ENCODE measurements around the gene KCNT1.

Gene KCNT1

DNA sequence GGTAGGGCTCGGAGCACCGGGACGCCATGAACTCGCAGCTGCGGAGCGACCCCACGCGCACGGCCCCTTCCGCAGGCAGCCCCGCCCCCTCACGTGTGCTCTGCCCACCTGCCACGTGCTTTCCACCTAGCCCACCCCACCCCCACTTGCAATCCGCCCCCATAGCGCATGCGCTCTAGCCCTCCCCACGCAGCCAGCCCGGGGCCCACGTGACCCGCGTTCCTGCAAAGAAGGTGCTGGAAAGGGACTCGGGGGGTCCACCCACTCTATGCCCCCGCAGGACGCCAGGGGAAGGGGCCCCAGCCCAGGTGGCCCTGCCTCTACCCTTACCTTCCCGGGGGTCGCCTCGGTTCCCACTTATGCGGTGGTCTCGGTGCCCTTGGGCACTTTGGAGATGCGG, 2.5 kb upstream of the KCNT1 start, which contains the start of gene SOHLH1:
SOHLH1 (minus strand) TSS at position 42 of the 400 bp plus-strand sequence; CDS start at position 28, 14 bp downstream.
- no peak for DNase-seq (ENCODE audit: low spot score)

DNA sequence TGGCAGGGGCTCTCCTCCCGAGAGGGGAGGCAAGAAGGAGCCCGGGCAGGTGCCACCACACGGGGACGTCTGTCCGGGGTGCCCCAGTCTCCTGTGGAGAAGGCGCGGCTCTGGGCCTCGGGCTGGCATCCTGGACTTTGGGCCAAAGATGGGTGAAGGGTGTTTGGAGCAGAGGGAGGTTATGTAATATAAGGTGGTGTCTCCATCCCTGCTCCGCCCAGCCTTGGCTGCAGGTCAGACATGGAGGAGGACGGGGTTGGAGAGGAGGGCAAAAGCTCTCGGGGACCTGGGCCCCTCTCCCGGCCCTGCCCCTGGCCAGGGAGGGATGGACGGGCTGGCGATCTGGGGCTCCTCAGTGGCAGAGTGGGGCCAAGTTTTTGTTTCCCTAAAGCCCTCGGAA, 1.5 kb upstream of the KCNT1 start:
- DNase-seq (ENCODE audit: low spot score): no peak

DNA sequence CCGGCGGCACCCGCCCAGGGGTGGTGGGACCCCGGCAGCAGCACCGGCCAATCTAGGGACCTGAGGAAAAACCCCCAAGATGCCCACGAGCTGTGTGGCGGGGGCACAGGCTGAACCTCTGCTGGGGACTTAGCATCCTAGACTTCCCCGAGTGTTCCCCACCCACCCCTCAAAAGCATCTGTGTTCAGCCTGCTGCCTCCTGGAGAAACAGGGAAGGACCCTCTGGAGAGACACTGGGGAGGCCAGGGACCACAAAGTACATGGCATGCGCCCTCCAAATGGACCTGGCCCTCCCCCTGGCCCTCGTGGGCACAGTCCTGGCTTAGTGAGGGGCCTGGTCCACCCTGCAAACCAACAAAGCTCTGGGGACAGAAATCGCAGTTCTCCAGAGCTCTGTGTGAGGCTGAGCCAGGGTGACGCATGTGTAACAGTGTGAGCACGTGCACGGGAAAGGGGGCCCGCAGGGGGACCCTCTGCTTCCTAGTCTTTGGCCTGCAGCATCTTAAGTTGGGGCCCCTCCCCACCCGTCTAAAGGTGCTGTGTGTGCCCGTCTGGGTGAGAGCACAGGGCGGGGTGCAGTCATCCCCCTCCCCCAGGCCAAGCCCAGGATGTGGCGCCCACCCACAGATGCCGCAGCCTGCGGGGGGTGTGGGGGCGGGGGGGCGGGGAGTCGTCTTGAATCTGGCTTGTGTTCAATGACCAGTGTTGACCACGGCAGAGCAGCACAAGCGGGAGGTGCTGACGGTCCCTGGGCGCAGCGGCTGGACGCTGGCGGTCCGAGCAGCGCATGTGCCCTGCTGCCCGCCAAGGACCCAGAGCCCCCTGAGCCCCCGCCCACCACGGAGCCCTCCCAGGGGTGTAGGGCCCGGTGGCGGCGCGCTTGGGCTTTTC, 672 bp upstream of the KCNT1 start:
- DNase-seq (ENCODE audit: low spot score): no peak

DNA sequence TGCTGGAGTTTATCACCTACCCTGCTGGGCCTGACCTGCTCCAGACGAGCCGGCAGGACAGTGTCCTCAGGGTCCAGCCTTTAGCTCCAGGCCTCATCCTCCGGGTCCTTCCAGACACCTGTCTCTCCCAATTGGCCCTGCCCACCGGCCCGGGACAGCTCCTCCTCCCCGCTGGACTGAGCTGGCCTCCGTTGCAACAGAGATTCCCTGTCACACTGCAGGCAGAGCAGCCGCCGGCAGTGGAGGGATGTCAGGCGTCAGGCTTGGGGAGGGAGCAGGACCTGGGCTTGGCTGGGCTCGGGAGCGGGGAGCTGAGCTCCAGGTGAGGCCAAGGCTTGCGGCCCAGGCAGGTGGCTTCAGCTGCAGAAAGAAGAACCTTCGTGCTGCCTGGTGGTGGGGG, 1.7 kb downstream of the KCNT1 start:
- no peak for DNase-seq (ENCODE audit: low spot score)

GRCh38 chr9:135704483-135704882, 2.5 kb downstream of the KCNT1 start:
- no peak for DNase-seq (ENCODE audit: low spot score)

- DNase-seq (ENCODE audit: low spot score): no peak
These were observed 3.4 kb downstream of the KCNT1 start for GRCh38 chr9:135705376-135705775.

- DNase-seq (ENCODE audit: low spot score): no peak
These were observed 4.3 kb downstream of the KCNT1 start for GRCh38 chr9:135706288-135706687.

DNA sequence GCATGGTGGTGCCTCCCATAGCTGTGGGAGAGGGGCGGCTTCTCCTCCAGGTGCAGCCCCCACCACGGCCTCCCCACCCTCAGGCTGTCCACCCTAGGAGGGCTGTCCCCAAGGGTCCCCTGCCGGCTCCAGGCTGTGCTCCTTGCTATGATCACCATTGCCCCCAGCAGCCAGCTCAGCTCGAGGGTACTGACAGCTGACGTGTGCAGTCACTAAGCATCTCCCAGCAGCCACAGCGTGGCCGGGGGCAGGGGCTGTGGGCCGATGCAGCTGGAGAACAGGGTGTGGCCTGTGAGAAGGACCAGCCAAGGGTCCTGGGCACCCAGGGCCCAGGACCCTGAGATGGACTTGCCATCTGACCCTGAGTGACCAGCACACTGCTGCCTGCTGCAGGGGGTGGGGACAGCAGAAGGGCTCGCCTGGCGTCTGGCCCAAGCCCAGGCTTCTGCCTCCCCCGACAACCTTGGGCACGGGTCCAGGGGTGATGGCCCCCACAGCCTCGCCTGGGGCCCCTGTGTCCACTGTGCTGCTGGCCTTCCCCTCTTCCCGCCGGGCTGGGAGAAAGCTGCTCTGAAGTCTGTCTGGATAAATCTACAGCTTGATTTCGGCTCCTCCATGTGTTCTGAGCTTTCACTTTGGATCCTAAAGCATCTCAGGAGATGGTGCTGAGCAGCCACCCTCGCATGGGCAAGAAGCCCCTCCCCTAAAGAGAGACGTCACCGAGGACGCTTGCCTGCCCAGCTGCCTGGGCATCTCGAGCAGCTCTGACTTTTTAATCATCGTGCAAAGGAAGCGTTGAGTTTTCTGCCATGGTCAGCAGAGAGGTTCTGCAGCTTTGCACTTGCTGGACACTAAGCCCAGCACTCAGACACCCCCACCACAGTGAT, 5.5 kb downstream of the KCNT1 start:
- no peak for DNase-seq (ENCODE audit: low spot score)

DNA sequence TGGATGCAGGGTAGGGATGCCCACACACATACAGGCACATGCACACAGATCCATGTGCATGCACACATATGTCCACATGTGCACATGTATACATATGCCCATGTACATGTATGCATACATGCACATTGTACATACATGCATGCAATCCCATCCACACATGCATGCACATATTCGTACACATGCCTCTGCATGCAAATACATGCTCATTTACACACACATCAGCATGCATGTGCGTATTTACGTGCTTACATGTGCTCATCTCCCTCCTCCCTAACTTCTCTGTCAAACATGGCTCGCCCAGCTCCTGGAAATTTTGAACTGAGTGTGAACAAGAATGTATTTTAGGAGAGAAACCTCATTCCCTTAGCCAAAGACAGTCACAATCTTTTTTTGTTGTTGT, 6.2 kb downstream of the KCNT1 start:
- no peak for DNase-seq (ENCODE audit: low spot score)

GRCh38 chr9:135711391-135711790, 9.4 kb downstream of the KCNT1 start:
- no peak for DNase-seq (ENCODE audit: low spot score)

DNA sequence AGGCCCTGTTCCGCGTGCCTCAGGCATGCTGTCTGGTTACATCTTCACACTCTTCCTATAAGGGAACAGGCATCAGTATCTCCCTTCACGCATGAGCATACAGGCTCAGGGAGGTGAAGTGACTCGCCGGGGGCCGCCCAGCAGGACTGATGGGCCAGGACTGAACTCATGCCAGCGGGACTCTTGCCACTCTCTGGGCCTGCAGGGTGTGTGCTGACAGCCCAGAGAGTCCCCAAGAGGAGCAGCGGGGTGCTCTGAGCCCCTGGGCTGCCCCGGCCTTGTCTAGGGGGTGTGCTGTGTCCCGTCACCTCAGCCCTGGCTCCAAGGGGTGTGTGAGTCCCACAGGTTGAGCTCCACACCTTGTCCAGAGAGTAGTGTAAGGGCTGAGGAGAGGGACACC, 9.9 kb downstream of the KCNT1 start:
- no peak for DNase-seq (ENCODE audit: low spot score)

DNA sequence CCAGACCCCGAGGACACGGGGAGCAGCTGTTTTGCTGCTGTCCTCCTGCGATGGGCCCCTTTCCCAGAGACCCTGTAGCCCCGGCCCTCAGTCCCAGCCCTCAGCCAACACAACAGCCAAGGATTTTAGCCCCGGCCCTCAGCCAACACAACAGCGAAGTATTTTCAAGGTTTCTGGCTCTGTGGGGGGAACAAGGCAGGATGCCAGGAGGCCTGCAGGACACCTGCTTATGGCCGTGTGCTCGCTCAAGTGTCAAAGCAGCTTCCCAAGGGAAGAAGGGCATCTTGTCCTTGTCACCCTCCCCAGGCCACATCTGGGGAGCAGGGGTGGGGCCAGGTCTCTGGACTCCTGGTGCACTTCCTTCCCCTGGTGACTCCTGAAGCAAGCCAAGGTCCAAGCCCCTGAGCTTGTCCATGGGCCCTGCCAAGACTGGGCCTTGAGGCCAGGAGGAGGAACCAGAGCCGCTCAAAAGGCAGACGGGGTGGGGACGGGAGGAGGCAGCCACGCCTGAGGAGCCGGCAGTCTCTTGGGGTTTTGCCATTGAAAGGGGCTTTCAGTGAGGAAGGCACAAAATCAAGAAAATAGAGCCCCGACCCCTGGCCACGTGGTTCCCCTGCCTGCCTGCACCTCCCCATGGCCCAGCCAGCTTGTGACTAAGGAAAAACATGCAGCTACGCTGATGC, 10.8 kb downstream of the KCNT1 start:
- DNase-seq (ENCODE audit: low spot score): no peak

- DNase-seq (ENCODE audit: low spot score): peak; percentile 36
These were observed 12.5 kb downstream of the KCNT1 start for GRCh38 chr9:135714242-135715055.

DNA sequence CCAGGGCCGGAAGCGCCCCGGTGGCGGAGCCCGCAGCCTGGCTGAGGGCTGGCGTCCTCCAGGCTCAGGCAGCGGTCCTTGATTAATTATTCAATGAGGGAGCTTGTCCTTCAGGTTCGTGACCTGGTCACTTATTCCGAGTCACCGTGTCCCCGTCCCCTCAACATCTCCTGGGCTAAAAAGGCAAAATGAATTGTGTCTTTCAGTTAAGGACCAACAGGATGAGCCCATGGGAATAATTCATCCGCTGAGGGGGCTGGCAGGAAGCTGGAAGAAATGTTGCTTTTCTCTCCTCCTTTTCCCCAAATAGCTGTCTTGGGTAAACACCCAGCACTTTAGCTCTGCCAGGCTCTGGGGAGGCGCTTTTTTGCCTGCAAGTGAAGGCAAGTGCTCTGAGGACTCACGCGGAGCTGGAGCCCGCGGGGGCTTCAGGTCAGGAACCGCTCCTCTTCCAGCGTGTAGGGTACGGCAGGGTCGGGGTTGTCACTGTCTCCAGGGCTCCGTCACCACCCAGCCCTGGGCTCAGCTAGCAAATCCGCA, 13.1 kb downstream of the KCNT1 start:
- no peak for DNase-seq (ENCODE audit: low spot score)

- no peak for DNase-seq (ENCODE audit: low spot score)
These were observed 14.1 kb downstream of the KCNT1 start for GRCh38 chr9:135716045-135716444.

DNA sequence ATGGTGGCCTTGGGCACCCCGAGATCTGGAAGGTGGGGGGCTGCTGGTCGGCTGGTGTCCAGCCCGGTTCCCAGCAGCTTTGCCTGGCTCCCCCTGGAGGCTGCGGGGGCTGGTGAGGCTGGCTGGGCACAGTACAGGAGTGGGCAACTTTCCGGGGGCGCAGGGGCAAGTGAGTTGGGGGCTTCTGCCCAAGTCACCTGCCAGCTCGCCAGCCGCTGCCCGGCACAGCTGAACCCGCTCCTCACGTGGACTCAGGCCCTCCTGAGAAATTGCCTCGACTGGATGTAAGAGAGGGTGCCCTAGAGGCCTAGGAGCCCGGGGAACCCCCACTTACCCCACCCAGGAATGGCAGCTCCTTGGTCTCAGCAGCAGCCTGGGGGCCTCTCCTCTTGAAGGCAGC, 15.4 kb downstream of the KCNT1 start:
- DNase-seq (ENCODE audit: low spot score): no peak

DNA sequence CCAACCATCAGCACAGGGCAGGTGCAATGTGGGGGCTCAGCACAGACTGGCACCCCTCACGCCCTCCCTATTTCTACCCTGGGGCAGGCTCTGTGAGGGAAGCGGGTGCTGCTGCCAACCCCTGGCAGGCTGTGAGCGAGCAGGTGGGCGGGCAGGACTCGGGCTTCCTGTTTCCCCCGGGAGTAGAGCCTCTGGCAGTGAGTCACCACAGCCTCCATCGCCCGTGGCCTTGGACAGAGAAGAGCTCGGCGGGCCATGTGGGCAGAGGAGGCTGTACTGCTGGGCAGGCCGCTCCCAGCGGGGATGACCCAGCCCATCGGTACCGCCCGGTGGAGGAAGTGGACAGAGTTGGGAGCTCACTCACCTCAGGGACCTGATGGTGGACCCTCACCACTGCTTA, 16.6 kb downstream of the KCNT1 start:
- no peak for DNase-seq (ENCODE audit: low spot score)

GRCh38 chr9:135719472-135719871, 17.5 kb downstream of the KCNT1 start:
- DNase-seq (ENCODE audit: low spot score): no peak

- DNase-seq (ENCODE audit: low spot score): no peak
These were observed 20.4 kb downstream of the KCNT1 start for GRCh38 chr9:135722365-135722764.

GRCh38 chr9:135724186-135724787, 22.3 kb downstream of the KCNT1 start:
- no peak for DNase-seq (ENCODE audit: low spot score)
